Transverse colon (tissue), 4 donors: ENCODE data around the gene TCF25. TPM values are rescaled to one million over a fixed set of nuclear protein-coding genes. Genes with fewer than 3 reads are reported as not detected.

ENCODE experiments used
- DNase-seq: peaks from one replicate; pipeline ENCODE4 v3.0.0-alpha.2; 2019
- H3K27ac ChIP-seq, 4 donors: fragments of 200-600 bp; sonication (generic); 2 replicates each; pipeline ENCODE4 v1.5.1; 2016 to 2018; ENCODE audit warnings: inconsistent platforms in 4 of 4
- H3K27me3 ChIP-seq: fragments of 200-600 bp; sonication (generic); 2 replicates; pipeline ENCODE4 v1.5.1; 2017; ENCODE audit warnings: inconsistent platforms
- H3K36me3 ChIP-seq, 4 donors: fragments of 200-600 bp; sonication (generic); 2 replicates each; pipeline ENCODE4 v1.5.1; 2017 to 2019; ENCODE audit warnings: inconsistent platforms in 4 of 4
- H3K4me1 ChIP-seq, 4 donors: fragments of 200-600 bp; sonication (generic); 2 replicates each; pipeline ENCODE4 v1.5.1; 2017 to 2020; ENCODE audit warnings: inconsistent platforms in 4 of 4
- H3K4me3 ChIP-seq, 4 donors: fragments of 200-600 bp; sonication (generic); 1 replicate in 1 of 4; 2 replicates in 3 of 4; pipeline versions ENCODE4 v1.5.1 to v1.6.1; 2017 to 2019; ENCODE audit warnings: inconsistent platforms in 4 of 4
- H3K9me3 ChIP-seq, 2 donors: fragments of 200-600 bp; sonication (generic); 2 replicates each; pipeline ENCODE4 v1.5.1; 2017 to 2019; ENCODE audit warnings: inconsistent platforms in 2 of 2
- CTCF ChIP-seq, 5 experiments: fragments of 200-600 bp in 3 of 5; fragments of 450-650 bp in 2 of 5; sonication (generic) in 3 of 5; IDR thresholded peaks; 1 replicate in 2 of 5; 2 replicates in 3 of 5; pipeline ENCODE4 v1.5.1; 2016 to 2017; ENCODE audit warnings: antibody characterized with exemption in 5 of 5, inconsistent platforms in 3 of 5, mild to moderate bottlenecking in 2 of 5, moderate library complexity in 1 of 5
- EP300 ChIP-seq: sonication (generic); formaldehyde crosslinking; IDR thresholded peaks from one replicate; pipeline ENCODE4 v1.6.1; 2017; ENCODE audit warnings: antibody characterized with exemption, low read depth
- POLR2A ChIP-seq: fragments of 450-650 bp; IDR thresholded peaks from one replicate; pipeline ENCODE4 v1.6.1; 2016; ENCODE audit warnings: antibody characterized with exemption, mild to moderate bottlenecking, moderate library complexity
- POLR2AphosphoS5 ChIP-seq, 3 donors: sonication (generic); formaldehyde crosslinking; IDR thresholded peaks; one replicate each; pipeline ENCODE4 v1.6.1; 2016; ENCODE audit warnings: antibody characterized with exemption in 3 of 3
- WGBS, 2 donors: methylation state at CpG; one replicate each; pipeline ENCODE4 v1.1.5; 2018; ENCODE audit warnings: low coverage in 1 of 2; 5-methylcytosine and 5-hydroxymethylcytosine counted together
- in situ Hi-C, 4 donors: fragments of 200-750 bp; cut with MboI; loops; one replicate each; pipeline versions ENCODE4 v1.15.0 to v1.15.1; 2017; ENCODE audit warnings: low sequenced_read_pairs in 3 of 4, low pct_ligation_motif_present in 1 of 4, low pct_unique_long_range_greater_than_20kb in 1 of 4
- intact Hi-C: fragments of 100-400 bp; cut with DNase I; formaldehyde crosslinking; loops from one replicate; pipeline ENCODE4 v1.15.1; 2023; ENCODE audit warnings: low total_unique reads
- total RNA-seq, 4 donors: library from RNA; depleted of rRNA; stranded (reverse); fragments of >200 nt; gene quantifications; one replicate each; pipeline ENCODE4 v1.1.0, GENCODE V29; 2016

TCF25 gene
- total RNA-seq, 4 donors from 2014 or later, result 202 to 648 (median 354) TPM

DNA sequence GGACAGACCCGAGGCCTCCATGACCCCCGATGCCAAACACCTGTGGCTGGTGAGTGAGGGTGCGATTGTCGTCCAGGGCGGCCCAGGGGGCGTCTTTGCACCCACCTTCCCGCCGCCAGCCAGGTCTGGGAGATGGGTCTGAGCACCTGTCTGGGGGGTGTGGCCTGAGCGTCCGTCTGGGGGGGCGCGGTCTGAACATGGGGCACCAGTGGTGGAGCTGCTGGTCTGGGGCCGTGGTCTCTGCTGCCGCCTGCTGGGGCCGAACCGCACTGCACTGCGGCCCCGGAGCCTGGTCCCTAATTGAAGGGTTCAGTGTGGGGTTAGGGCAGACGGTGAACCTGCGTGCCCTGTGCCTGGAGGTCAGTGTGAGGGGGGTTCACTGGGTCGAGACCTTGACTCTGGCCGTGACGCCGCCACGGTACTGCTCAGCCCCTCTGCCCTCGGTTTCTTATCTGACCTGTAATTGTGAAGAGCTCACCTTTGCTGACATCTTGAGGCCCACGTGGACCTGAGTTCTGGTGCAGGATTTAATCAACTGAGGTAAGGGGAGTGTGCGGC is 12.6 kb upstream of the TCF25 start:
- Histone ChIP-seq H3K27ac (no peak overlapping the region), H3K9me3 (no peaks in the 10 kb centered on the region), H3K4me3 (no peak overlapping the region), H3K36me3 (peaks cover 0 to 4% (median 0%) of the 10 kb centered on the region in 4 donors), H3K27me3 (no peaks in the 10 kb centered on the region), H3K4me1 (peaks cover 3 to 21% (median 18%) of the 10 kb centered on the region in 4 donors)
- intact Hi-C loops (no loop called here), in situ Hi-C loops (no loop called here)
- DNase-seq, result peak; percentile 78
- TF ChIP-seq EP300, result no peak
- TF ChIP-seq CTCF (IDR thresholded peaks at IDR 0.05), result peak; percentile 94 to 99 (median 98)
- WGBS, 2 donors, result 27% methylated on average over 28 of the region's 28 CpGs; no CpG with 5 or more reads in 1 of the 2 donors

GRCh38 chr16:89861648-89862047 is 11.7 kb upstream of the TCF25 start:
- WGBS, 2 donors, result 90% methylated on average over 12 of the region's 12 CpGs; no CpG with 5 or more reads in 1 of the 2 donors
- Histone ChIP-seq H3K9me3 (no peaks in the 10 kb centered on the region), H3K27me3 (no peaks in the 10 kb centered on the region), H3K4me3 (no peak overlapping the region), H3K27ac (no peak overlapping the region), H3K36me3 (peaks cover 0 to 4% (median 0%) of the 10 kb centered on the region in 4 donors), H3K4me1 (peaks cover 3 to 21% (median 18%) of the 10 kb centered on the region in 4 donors)
- intact Hi-C loops, result no loop called here
- no peak for DNase-seq
- TF ChIP-seq POLR2A (no peak), EP300 (no peak), POLR2AphosphoS5 (IDR thresholded peaks at IDR 0.05) (no peak), CTCF (IDR thresholded peaks at IDR 0.05) (no peak)
- in situ Hi-C loops, result no loop called here

DNA sequence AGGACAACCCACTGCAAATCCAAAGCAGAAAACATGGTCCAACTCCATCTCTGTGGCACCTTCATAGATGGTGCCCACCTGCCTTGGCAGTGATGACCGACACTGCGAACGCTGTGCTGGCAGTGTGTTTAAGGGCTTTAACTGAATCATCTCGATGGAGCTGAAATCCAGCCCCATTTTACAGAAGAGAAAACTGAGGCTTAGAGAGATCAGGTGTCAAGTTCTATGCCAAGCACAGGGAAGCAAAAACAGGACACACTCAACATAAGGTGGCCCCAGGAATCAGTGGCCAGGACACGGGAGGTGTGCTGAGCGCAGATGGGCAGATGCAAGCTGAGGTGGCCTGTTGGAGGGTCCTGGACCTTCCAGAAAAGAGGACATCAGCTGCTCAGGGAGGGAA is 10.7 kb upstream of the TCF25 start:
- TF ChIP-seq POLR2A, result no peak
- no peak for TF ChIP-seq POLR2AphosphoS5 (IDR thresholded peaks at IDR 0.05)
- no peak for TF ChIP-seq EP300
- no peak for TF ChIP-seq CTCF (IDR thresholded peaks at IDR 0.05)
- in situ Hi-C loops, result no loop called here
- H3K4me1 ChIP-seq, result peaks cover 3 to 21% (median 18%) of the 10 kb centered on the region in 4 donors
- WGBS, 2 donors, result 96% methylated on average over 6 of the region's 6 CpGs; no CpG with 5 or more reads in 1 of the 2 donors
- no peaks in the 10 kb centered on the region for H3K27me3 ChIP-seq
- intact Hi-C loops, result no loop called here
- no peak for DNase-seq
- H3K36me3 ChIP-seq, result peaks cover 0 to 15% (median under 1%) of the 10 kb centered on the region in 4 donors
- H3K4me3 ChIP-seq, result no peak overlapping the region
- H3K9me3 ChIP-seq, result peaks cover 2% of the 10 kb centered on the region in 2 donors
- H3K27ac ChIP-seq, result no peak overlapping the region

DNA sequence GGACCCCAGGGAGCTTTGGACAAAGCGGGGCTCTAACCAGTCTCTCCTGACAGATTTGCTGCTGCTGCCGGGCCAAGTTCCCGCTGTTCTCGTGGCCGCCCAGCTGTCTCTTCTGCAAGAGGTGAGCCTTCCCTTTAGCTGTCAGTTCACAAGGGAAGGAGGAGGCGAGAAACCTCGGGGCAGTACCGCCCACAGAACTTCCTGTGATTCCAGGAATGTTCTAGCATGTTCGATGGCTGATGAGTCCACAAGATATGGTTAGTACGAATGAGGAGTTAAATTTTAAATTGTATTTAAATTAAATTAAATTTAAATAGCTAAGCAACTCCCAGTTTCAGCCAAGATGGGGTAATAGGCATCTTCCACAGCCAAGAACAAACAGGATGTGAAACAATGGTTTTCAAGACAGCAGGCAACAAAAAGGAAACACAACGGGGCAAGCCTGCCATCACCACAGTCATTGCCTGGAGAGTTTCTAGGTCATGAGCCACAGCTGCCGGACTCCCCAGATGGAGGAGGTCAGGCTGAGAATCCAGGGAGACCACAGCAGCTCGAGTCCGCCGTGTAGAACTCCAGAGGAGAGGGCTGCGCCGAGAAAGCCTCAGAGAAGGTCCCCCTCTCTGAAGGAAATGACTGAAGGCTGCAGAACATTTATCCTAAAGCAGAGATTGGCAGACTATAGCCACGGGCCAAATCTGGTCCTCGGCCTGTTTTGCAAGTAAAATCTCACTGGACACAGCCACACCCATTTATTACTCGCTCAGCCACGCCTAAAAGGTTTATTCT is 9.5 kb upstream of the TCF25 start:
- 48 to 63% methylated on average over 3 to 21 of the region's 21 CpGs for WGBS, 2 donors
- peaks cover 0 to 21% (median 2%) of the 10 kb centered on the region in 4 donors for H3K36me3 ChIP-seq
- intact Hi-C loops, result no loop called here

More for the DNA sequence above, 9.5 kb upstream of the TCF25 start:
- Histone ChIP-seq H3K9me3 (peaks cover 5 to 7% of the 10 kb centered on the region in 2 donors), H3K27ac (peak overlapping the region; percentile 52 to 77 (median 66)), H3K27me3 (no peaks in the 10 kb centered on the region), H3K4me1 (peaks cover 3 to 21% (median 18%) of the 10 kb centered on the region in 4 donors), H3K4me3 (no peak overlapping the region)
- no peak for TF ChIP-seq EP300
- no peak for TF ChIP-seq POLR2AphosphoS5 (IDR thresholded peaks at IDR 0.05)
- TF ChIP-seq POLR2A, result no peak
- no peak for TF ChIP-seq CTCF (IDR thresholded peaks at IDR 0.05)
- in situ Hi-C loops, result no loop called here
- peak; percentile 46 for DNase-seq
